PFSK-1 (cell line): ENCODE results near the gene CD28.

Experiments
- FOXP2 ChIP-seq: optimal IDR thresholded peaks from 2 replicates; pipeline ENCODE3; 2011; ENCODE audit warnings: borderline replicate concordance, control low read depth, inconsistent platforms; ENCODE audit not compliant: insufficient read depth; ENCODE audit errors: extremely low read length, extremely low read depth
- POLR2AphosphoS5 ChIP-seq: IDR thresholded peaks from 2 replicates; pipeline ENCODE4 v1.6.1; 2012; ENCODE audit warnings: low read depth, mild to moderate bottlenecking, control low read depth, low read length, moderate library complexity
- SIN3A ChIP-seq: IDR thresholded peaks from 2 replicates; pipeline ENCODE4 v1.6.1; 2012; ENCODE audit warnings: mild to moderate bottlenecking, low read length, moderate library complexity, borderline replicate concordance; ENCODE audit not compliant: insufficient read depth
- TAF1 ChIP-seq: IDR thresholded peaks from 2 replicates; pipeline ENCODE4 v1.6.1; 2012; ENCODE audit warnings: low read length, control low read depth, borderline replicate concordance; ENCODE audit not compliant: insufficient read depth
- TF ChIP-seq, protein P1 (sequence below), 2 experiments: IDR thresholded peaks; 2 replicates each; pipeline versions ENCODE4 v1.6.1 to v1.8.0; 2011 to 2012; ENCODE audit warnings: low read depth in 2 of 2, low read length in 2 of 2, control low read depth in 1 of 2, inconsistent platforms in 1 of 2, mild to moderate bottlenecking in 1 of 2, moderate library complexity in 1 of 2; ENCODE audit not compliant: insufficient read depth in 1 of 2

Gene CD28

DNA sequence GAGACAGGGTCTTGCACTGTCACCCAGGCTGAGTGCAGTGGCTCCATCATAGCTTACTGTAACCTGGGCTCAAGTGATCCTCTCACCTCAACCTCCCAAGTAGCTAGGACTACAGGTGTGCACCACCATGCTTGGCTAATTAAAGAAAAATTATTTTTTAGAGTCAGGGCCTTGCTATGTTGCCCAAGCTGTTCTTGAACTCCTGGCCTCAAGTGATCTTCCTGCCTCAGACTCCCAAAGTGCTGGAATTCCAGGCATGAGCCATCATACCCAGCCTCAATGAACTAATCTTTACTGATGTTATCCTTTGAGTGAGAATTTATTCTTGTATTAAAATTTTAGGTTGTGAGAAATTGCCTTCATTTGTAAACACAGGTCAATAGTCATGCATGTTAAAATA, 27.0 kb upstream of the CD28 start:
- TF ChIP-seq SIN3A = no peak

DNA sequence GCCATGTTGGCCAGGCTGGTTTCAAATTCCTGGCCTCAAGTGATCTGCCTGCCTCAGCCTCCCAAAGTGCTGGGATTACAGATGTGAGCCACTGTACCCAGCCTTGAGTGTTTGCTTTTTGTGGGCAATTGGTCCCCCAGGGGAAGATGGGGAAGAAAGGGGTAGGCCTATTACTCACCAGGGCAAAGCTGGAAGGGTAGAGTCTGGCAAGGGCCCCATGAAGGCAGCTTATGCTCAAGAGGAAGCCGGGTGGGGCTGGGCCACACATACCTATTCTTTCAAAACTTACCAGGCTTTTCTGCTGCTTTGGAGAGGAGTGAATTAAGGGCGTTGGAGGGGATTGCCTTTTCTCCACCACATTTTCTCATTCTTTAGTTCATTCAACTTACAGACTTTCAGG, 24.5 kb upstream of the CD28 start:
- TF ChIP-seq SIN3A (no peak), POLR2AphosphoS5 (no peak), TAF1 (no peak), FOXP2 (no peak)
- TF ChIP-seq, protein P1, sequence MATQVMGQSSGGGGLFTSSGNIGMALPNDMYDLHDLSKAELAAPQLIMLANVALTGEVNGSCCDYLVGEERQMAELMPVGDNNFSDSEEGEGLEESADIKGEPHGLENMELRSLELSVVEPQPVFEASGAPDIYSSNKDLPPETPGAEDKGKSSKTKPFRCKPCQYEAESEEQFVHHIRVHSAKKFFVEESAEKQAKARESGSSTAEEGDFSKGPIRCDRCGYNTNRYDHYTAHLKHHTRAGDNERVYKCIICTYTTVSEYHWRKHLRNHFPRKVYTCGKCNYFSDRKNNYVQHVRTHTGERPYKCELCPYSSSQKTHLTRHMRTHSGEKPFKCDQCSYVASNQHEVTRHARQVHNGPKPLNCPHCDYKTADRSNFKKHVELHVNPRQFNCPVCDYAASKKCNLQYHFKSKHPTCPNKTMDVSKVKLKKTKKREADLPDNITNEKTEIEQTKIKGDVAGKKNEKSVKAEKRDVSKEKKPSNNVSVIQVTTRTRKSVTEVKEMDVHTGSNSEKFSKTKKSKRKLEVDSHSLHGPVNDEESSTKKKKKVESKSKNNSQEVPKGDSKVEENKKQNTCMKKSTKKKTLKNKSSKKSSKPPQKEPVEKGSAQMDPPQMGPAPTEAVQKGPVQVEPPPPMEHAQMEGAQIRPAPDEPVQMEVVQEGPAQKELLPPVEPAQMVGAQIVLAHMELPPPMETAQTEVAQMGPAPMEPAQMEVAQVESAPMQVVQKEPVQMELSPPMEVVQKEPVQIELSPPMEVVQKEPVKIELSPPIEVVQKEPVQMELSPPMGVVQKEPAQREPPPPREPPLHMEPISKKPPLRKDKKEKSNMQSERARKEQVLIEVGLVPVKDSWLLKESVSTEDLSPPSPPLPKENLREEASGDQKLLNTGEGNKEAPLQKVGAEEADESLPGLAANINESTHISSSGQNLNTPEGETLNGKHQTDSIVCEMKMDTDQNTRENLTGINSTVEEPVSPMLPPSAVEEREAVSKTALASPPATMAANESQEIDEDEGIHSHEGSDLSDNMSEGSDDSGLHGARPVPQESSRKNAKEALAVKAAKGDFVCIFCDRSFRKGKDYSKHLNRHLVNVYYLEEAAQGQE (IDR thresholded peaks at IDR 0.05; ENCODE audit: insufficient read depth in 1 of 2, low read depth in 2 of 2, low read length in 2 of 2) = no peak

DNA sequence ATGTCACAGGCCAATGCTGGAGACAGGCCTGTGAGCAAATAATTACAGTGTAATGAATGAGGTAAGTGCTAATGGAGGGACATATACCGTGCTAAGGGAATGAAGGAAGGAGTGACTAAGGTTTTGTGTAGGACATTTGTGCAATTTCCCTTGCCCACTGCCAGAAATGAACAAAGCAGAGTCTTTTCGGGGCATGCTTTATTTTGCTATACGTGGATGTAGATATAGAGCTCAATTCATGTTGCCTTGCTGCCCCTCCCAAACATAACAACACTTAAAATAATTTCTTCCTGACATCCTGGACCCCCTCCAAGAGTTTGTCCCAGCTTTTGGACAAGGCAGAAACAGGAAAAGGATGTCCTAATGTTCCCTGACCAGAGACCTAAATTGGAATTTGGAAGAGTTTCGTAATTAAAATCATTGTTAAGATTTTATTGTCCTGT, 23.7 kb upstream of the CD28 start:
- TF ChIP-seq FOXP2 (no peak), POLR2AphosphoS5 (no peak), SIN3A (no peak), TAF1 (no peak)
- TF ChIP-seq, protein P1 (IDR thresholded peaks at IDR 0.05; ENCODE audit: insufficient read depth in 1 of 2, low read depth in 2 of 2, low read length in 2 of 2) = no peak

DNA sequence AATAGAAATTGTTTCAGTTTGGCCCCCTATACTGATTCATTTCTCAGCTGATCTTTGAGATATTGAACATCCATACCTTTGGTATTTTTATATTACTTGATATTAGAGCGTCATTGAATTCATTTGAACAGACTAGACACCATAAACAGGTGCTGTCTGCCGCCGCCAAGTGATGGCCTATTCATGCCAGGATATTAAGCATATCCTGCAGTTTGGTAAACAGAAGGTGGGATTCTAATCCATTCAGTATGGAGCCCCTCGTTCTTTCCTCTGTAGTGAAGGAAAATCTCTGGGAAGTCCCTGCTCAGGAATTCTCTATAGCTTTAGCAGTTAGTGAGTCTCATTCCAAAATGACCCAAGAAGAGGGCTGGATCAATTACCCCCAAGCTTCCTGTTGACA, 23.0 kb upstream of the CD28 start:
- TF ChIP-seq, protein P1 (IDR thresholded peaks at IDR 0.05; ENCODE audit: insufficient read depth in 1 of 2, low read depth in 2 of 2, low read length in 2 of 2) = no peak
- TF ChIP-seq FOXP2 = no peak
- TF ChIP-seq POLR2AphosphoS5 = no peak
- no peak for TF ChIP-seq TAF1
- TF ChIP-seq SIN3A = no peak

DNA sequence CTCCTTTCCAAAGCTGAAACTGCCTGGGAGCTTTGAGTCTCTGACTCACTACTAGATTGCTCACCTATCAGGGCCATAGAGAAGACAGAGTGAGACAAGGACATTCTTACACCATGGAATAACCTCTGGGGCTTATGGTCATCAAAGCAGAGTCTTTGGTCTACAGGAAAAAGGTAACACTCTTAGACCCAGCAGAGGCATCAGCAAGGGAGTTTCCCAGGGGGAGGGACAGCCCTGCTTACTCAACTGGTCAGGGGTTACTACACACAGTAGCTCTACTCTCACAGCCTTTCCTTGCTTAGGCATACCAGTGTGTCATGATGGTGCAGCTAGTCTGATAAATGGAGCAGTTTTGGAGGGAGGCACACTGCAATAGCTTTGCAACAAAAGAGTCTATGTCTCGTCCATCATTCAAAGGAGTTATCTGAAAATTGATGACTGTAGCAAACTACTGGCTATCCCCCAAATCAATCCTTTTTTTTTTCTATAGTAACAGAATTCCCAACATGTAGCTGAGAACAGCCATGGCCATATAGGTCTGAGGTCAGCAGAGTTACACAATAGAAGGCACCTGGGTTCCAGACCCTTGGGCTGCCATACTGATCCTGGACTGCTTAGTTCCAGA, 22.4 kb upstream of the CD28 start:
- TF ChIP-seq TAF1 (no peak), FOXP2 (no peak), POLR2AphosphoS5 (no peak), SIN3A (no peak)
- TF ChIP-seq, protein P1 (IDR thresholded peaks at IDR 0.05; ENCODE audit: insufficient read depth in 1 of 2, low read depth in 2 of 2, low read length in 2 of 2) = no peak
